Measurements from ENCODE around the gene PRSS53. TPM values are rescaled to one million over a fixed set of nuclear protein-coding genes. Genes with fewer than 3 reads are reported as not detected.
A peak's percentile ranks its signal among the peaks of the same experiment; 100 is the strongest.

PRSS53 gene
- total RNA-seq, 1 donor from 2014 or later: 4.9 TPM

GRCh38 chr16:31130899-31131298, 42.2 kb upstream of the PRSS53 start:
- Mint-ChIP-seq H3K4me3 (peak overlapping the region; percentile 13), H3K36me3 (peaks cover 11% of the 10 kb centered on the region), H3K27ac (peak overlapping the region; percentile 93), H3K9me3 (no peaks in the 10 kb centered on the region), H3K4me1 (peaks cover 45% of the 10 kb centered on the region), H3K27me3 (ENCODE audit: low read depth) (no peaks in the 10 kb centered on the region)
- no peak for TF ChIP-seq CTCF (IDR thresholded peaks at IDR 0.05; ENCODE audit: unreplicated experiment)
- peak in 1 of 2 experiments; percentile 57 for DNase-seq (ENCODE audit: low spot score in 2 of 2, unreplicated experiment in 2 of 2)

DNA sequence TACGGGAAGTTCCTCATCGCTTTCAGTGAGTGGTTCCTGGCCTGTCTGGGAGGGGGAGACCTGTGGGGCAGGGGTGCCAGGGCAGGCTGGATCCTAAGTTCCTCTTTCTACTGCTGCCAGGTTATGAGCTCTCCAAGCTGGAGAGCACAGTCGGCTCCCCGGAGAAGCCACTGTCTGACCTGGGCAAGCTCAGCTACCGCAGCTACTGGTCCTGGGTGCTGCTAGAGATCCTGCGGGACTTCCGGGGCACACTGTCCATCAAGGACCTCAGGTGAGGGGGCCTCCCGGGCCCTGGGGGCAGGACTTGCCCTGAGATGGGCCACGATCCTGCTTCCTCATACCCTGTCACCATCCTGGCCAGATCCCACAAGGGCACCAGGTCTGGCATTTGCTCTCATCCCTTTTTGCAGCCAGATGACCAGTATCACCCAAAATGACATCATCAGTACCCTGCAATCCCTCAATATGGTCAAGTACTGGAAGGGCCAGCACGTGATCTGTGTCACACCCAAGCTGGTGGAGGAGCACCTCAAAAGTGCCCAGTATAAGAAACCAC, 41.7 kb upstream of the PRSS53 start:
- DNase-seq (ENCODE audit: low spot score in 2 of 2, unreplicated experiment in 2 of 2): no peak
- no peaks in the 10 kb centered on the region for H3K27me3 Mint-ChIP-seq (ENCODE audit: low read depth)
- peaks cover 11% of the 10 kb centered on the region for H3K36me3 Mint-ChIP-seq
- no peak overlapping the region for H3K4me3 Mint-ChIP-seq
- no peak for TF ChIP-seq CTCF (IDR thresholded peaks at IDR 0.05; ENCODE audit: unreplicated experiment)
- peaks cover 42% of the 10 kb centered on the region for H3K4me1 Mint-ChIP-seq
- H3K9me3 Mint-ChIP-seq: no peaks in the 10 kb centered on the region
- peak overlapping the region; percentile 93 for H3K27ac Mint-ChIP-seq

GRCh38 chr16:31129568-31130335, 41.0 kb upstream of the PRSS53 start:
- Mint-ChIP-seq H3K27me3 (ENCODE audit: low read depth) (no peaks in the 10 kb centered on the region), H3K4me1 (peaks cover 41% of the 10 kb centered on the region), H3K27ac (peak overlapping the region; percentile 80), H3K36me3 (peaks cover 12% of the 10 kb centered on the region), H3K9me3 (no peaks in the 10 kb centered on the region), H3K4me3 (no peak overlapping the region)
- DNase-seq (ENCODE audit: low spot score in 2 of 2, unreplicated experiment in 2 of 2): no peak
- no peak for TF ChIP-seq CTCF (IDR thresholded peaks at IDR 0.05; ENCODE audit: unreplicated experiment)

DNA sequence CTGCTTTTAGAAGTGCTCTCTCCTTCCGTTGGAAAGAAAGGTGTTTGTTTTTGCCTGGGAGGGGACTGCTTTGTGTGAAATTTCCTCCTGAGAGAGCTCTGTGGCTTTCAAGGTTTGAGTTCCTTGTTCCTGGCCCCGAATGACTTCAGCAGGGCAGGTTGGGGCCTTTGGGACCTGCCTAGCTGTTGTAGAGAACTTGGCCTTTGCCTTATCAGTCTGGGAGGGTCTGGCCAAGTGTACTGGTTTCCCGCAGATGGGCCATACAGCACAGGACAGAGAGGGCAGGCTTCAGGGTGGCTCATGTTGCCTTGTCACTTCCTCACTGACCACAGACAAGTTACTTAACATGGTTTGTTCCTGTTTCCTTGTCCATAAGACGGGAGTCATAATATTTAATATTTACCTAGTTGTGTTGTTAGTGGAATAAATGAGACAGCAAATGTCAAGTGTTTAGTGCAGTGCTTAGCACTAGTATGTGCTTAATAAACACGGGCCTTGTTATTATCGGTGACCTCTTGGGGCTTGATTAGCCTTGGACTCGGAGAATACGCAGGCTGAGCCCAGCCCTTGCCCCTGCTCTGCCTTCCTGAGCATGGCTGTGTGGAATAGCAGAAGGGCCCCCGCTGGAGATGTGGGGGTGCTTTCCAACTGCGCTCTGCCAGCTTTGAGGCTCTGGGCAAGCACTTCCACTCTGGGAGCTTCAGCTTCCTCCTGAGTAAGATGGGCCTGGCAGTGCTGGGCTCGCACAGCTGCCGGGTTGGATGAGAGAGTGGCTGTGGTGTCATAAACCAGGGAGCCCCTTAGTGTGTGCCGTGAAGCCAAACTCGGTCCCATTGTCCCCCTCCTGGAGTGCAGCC, 40.2 kb upstream of the PRSS53 start:
- Mint-ChIP-seq H3K27me3 (ENCODE audit: low read depth) (no peaks in the 10 kb centered on the region), H3K36me3 (peaks cover 14% of the 10 kb centered on the region), H3K27ac (peak overlapping the region; percentile 80), H3K4me1 (peaks cover 33% of the 10 kb centered on the region), H3K4me3 (no peak overlapping the region), H3K9me3 (no peaks in the 10 kb centered on the region)
- no peak for TF ChIP-seq CTCF (IDR thresholded peaks at IDR 0.05; ENCODE audit: unreplicated experiment)
- no peak for DNase-seq (ENCODE audit: low spot score in 2 of 2, unreplicated experiment in 2 of 2)

GRCh38 chr16:31127182-31127581, 38.4 kb upstream of the PRSS53 start:
- H3K9me3 Mint-ChIP-seq: no peaks in the 10 kb centered on the region
- no peak for TF ChIP-seq CTCF (IDR thresholded peaks at IDR 0.05; ENCODE audit: unreplicated experiment)

More at GRCh38 chr16:31127182-31127581, 38.4 kb upstream of the PRSS53 start:
- no peaks in the 10 kb centered on the region for H3K27me3 Mint-ChIP-seq (ENCODE audit: low read depth)
- no peak overlapping the region for H3K27ac Mint-ChIP-seq
- H3K36me3 Mint-ChIP-seq: peaks cover 19% of the 10 kb centered on the region
- DNase-seq (ENCODE audit: low spot score in 2 of 2, unreplicated experiment in 2 of 2): no peak
- no peak overlapping the region for H3K4me3 Mint-ChIP-seq
- H3K4me1 Mint-ChIP-seq: peaks cover 20% of the 10 kb centered on the region
